ENCODE measurements around the gene COL1A1. TPM values are rescaled to one million over a fixed set of nuclear protein-coding genes. Genes with fewer than 3 reads are reported as not detected.
A peak's percentile ranks its signal among the peaks of the same experiment; 100 is the strongest.

The COL1A1 gene
- total and polyA plus RNA-seq, 5 donors: 24.8 to 138 (median 59.2) TPM

DNA sequence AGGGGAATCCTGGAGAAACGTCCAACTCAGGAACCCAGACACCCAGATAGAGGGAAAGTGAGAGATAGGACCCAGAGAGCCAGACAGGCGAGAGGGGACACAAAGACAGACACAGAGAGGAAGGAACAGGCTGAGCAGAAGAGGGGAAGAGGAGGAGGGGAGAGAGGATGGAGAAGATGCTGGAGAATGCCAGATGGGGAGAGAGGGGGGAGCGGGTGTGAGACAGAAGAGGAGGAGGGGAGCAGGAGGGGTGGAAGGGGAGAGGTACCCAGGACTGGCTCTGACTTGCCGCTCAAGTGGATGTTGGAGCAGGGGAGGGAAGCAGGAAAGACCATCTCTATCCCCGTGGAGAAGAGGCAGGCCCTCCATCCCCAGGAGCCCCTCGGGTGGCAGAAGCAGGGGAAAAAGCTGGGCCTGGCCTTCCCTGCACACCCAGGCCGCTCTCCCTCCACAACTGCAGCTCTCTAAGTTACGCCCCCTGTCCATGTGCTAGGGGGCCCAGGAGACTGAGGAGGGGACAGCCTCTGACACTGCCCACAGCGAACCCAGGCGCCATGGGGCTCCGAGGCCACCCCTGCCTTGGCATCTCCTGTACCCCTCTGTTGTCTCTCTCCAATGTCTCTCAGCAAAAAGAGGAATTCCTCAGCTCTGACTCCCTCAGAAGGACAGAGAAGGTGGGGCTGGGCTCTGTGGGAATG is 55.8 kb downstream of the COL1A1 start:
- no peak overlapping the region for H3K27ac ChIP-seq (ENCODE audit: low read length)
- H3K4me1 ChIP-seq (ENCODE audit: control insufficient read depth, insufficient read depth, low read length): peaks cover 13% of the 10 kb centered on the region
- ATAC-seq (no peak), DNase-seq (peak in 1 of 3 donors; percentile 56)
- H3K9me3 ChIP-seq (ENCODE audit: control insufficient read depth, low read length): no peaks in the 10 kb centered on the region
- H3K27me3 ChIP-seq (ENCODE audit: control insufficient read depth, insufficient read depth): no peaks in the 10 kb centered on the region
- H3K4me3 ChIP-seq (ENCODE audit: low read length): no peak overlapping the region
- WGBS: 53% methylated on average over 11 of the region's 11 CpGs
- intact Hi-C loops (cut with DNase I): no loop called here

- 51% methylated on average over 16 of the region's 16 CpGs for WGBS
- H3K4me1 ChIP-seq (ENCODE audit: control insufficient read depth, insufficient read depth, low read length): peaks cover 13% of the 10 kb centered on the region
- intact Hi-C loops (cut with DNase I): no loop called here
Observed at GRCh38 chr17:50144845-50145531, 56.4 kb downstream of the COL1A1 start.

GRCh38 chr17:50144355-50144754 is 57.1 kb downstream of the COL1A1 start:
- no peak overlapping the region for H3K27ac ChIP-seq (ENCODE audit: low read length)
- no peaks in the 10 kb centered on the region for H3K9me3 ChIP-seq (ENCODE audit: control insufficient read depth, low read length)
- no peak overlapping the region for H3K4me3 ChIP-seq (ENCODE audit: low read length)
- intact Hi-C loops (cut with DNase I): no loop called here
- no peaks in the 10 kb centered on the region for H3K27me3 ChIP-seq (ENCODE audit: control insufficient read depth, insufficient read depth)
- WGBS: 70% methylated on average over 6 of the region's 6 CpGs
- no peak for DNase-seq
- peaks cover 13% of the 10 kb centered on the region for H3K4me1 ChIP-seq (ENCODE audit: control insufficient read depth, insufficient read depth, low read length)
- no peak for ATAC-seq

More at GRCh38 chr17:50144845-50145531, 56.4 kb downstream of the COL1A1 start:
- no peak overlapping the region for H3K27ac ChIP-seq (ENCODE audit: low read length)
- H3K9me3 ChIP-seq (ENCODE audit: control insufficient read depth, low read length): no peaks in the 10 kb centered on the region
- H3K4me3 ChIP-seq (ENCODE audit: low read length): no peak overlapping the region
- ATAC-seq (peak in 1 of 2 donors; percentile 0), DNase-seq (peak; percentile 70 to 83 (median 71))
- no peaks in the 10 kb centered on the region for H3K27me3 ChIP-seq (ENCODE audit: control insufficient read depth, insufficient read depth)

GRCh38 chr17:50143461-50144176 is 57.8 kb downstream of the COL1A1 start:
- DNase-seq: peak in 1 of 3 donors; percentile 55
- Histone ChIP-seq H3K27me3 (ENCODE audit: control insufficient read depth, insufficient read depth) (no peaks in the 10 kb centered on the region), H3K4me1 (ENCODE audit: control insufficient read depth, insufficient read depth, low read length) (peaks cover 13% of the 10 kb centered on the region), H3K27ac (ENCODE audit: low read length) (no peak overlapping the region), H3K9me3 (ENCODE audit: control insufficient read depth, low read length) (no peaks in the 10 kb centered on the region), H3K4me3 (ENCODE audit: low read length) (no peak overlapping the region)
- 92% methylated on average over 20 of the region's 20 CpGs for WGBS
- intact Hi-C loops (cut with DNase I): no loop called here
- no peak for ATAC-seq

- ATAC-seq (no peak), DNase-seq (no peak)
- 57% methylated on average over 8 of the region's 8 CpGs for WGBS
- Histone ChIP-seq H3K27me3 (ENCODE audit: control insufficient read depth, insufficient read depth) (no peaks in the 10 kb centered on the region), H3K4me3 (ENCODE audit: low read length) (no peak overlapping the region), H3K9me3 (ENCODE audit: control insufficient read depth, low read length) (no peaks in the 10 kb centered on the region), H3K4me1 (ENCODE audit: control insufficient read depth, insufficient read depth, low read length) (peaks cover 7% of the 10 kb centered on the region), H3K27ac (ENCODE audit: low read length) (no peak overlapping the region)
- intact Hi-C loops (cut with DNase I): no loop called here
Observed at GRCh38 chr17:50141745-50142110, 59.7 kb downstream of the COL1A1 start.

- Histone ChIP-seq H3K27me3 (ENCODE audit: control insufficient read depth, insufficient read depth) (no peaks in the 10 kb centered on the region), H3K4me3 (ENCODE audit: low read length) (no peak overlapping the region), H3K4me1 (ENCODE audit: control insufficient read depth, insufficient read depth, low read length) (peaks cover 4% of the 10 kb centered on the region), H3K27ac (ENCODE audit: low read length) (peak overlapping the region; percentile 45), H3K9me3 (ENCODE audit: control insufficient read depth, low read length) (no peaks in the 10 kb centered on the region)
- 83% methylated on average over 16 of the region's 16 CpGs for WGBS
- DNase-seq: peak in 1 of 3 donors; percentile 52
- ATAC-seq: no peak
- intact Hi-C loops (cut with DNase I): no loop called here
Observed at GRCh38 chr17:50141026-50141744, 60.2 kb downstream of the COL1A1 start.

GRCh38 chr17:50139950-50140885 is 61.2 kb downstream of the COL1A1 start:
- Histone ChIP-seq H3K4me1 (ENCODE audit: control insufficient read depth, insufficient read depth, low read length) (peaks cover 4% of the 10 kb centered on the region), H3K27ac (ENCODE audit: low read length) (peak overlapping the region; percentile 45), H3K27me3 (ENCODE audit: control insufficient read depth, insufficient read depth) (no peaks in the 10 kb centered on the region), H3K4me3 (ENCODE audit: low read length) (no peak overlapping the region), H3K9me3 (ENCODE audit: control insufficient read depth, low read length) (no peaks in the 10 kb centered on the region)
- 32% methylated on average over 19 of the region's 19 CpGs for WGBS
- intact Hi-C loops (cut with DNase I): loop anchor here in 1 of 4 donors (10.0 kb wide), 1 partner anchor 55 kb away; no protein-coding TSS in a partner anchor
- peak; percentile 77 to 92 (median 89) for DNase-seq
- peak; percentile 59 to 73 for ATAC-seq

DNA sequence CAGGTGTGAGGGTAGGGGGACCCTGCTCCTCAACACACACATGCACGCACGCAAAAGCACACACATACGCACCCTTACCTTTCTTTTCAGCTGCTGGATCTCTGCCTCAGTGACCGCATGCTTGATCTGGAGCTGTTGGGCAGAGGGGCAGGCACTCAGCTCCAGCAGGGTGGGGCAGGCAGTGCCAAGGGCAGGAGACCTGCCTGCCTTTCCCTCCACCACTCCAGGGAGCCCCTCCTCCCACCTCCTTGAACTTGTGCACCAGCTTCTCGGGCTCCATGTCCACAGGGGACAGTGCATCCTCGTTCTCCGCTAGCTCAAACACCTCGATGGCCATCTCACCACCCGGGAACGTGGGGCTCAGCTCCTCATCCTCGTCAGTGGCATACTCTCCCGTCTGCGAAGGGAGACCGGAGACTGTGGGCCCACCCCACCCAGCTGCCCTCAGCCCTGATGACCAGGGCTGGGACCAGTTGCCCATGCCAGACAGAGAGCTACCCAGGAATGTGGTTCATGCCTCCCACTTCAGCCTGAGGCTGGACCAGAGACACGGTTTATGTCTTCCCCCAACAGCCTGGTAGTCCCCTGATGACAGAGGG is 62.1 kb downstream of the COL1A1 start:
- H3K27me3 ChIP-seq (ENCODE audit: control insufficient read depth, insufficient read depth): no peaks in the 10 kb centered on the region
- no peaks in the 10 kb centered on the region for H3K9me3 ChIP-seq (ENCODE audit: control insufficient read depth, low read length)
- intact Hi-C loops (cut with DNase I): loop anchor here in 1 of 4 donors (10.0 kb wide), 1 partner anchor 56 kb away; no protein-coding TSS in a partner anchor
- no peak for ATAC-seq
- H3K4me3 ChIP-seq (ENCODE audit: low read length): no peak overlapping the region
- peak in 1 of 3 donors; percentile 46 for DNase-seq
- 86% methylated on average over 15 of the region's 15 CpGs for WGBS
- no peak overlapping the region for H3K27ac ChIP-seq (ENCODE audit: low read length)
- H3K4me1 ChIP-seq (ENCODE audit: control insufficient read depth, insufficient read depth, low read length): peaks cover 1% of the 10 kb centered on the region

GRCh38 chr17:50137042-50137441 is 64.4 kb downstream of the COL1A1 start:
- intact Hi-C loops (cut with DNase I): loop anchor here in 1 of 4 donors (10.0 kb wide), 1 partner anchor 58 kb away; no protein-coding TSS in a partner anchor
- Histone ChIP-seq H3K27ac (ENCODE audit: low read length) (no peak overlapping the region), H3K4me1 (ENCODE audit: control insufficient read depth, insufficient read depth, low read length) (peaks cover 4% of the 10 kb centered on the region), H3K9me3 (ENCODE audit: control insufficient read depth, low read length) (no peaks in the 10 kb centered on the region), H3K4me3 (ENCODE audit: low read length) (no peak overlapping the region), H3K27me3 (ENCODE audit: control insufficient read depth, insufficient read depth) (no peaks in the 10 kb centered on the region)
- 87% methylated on average over 4 of the region's 4 CpGs for WGBS
- ATAC-seq (no peak), DNase-seq (no peak)
